HG03457 (cell line): Measurements from ENCODE around the gene UGT1A5.
"Not testable (repeated sequence)": the region's sequence is repeated elsewhere in the genome, so short reads cannot be mapped to it uniquely, and the experiment has no call there.

Source experiments
- ATAC-seq: cut with Tn5 transposase; IDR thresholded peaks from one replicate; pipeline ENCODE4 v1.9.1; 2021; ENCODE audit warnings: moderate number of reproducible peaks; ENCODE audit not compliant: unreplicated experiment

The UGT1A5 gene

DNA sequence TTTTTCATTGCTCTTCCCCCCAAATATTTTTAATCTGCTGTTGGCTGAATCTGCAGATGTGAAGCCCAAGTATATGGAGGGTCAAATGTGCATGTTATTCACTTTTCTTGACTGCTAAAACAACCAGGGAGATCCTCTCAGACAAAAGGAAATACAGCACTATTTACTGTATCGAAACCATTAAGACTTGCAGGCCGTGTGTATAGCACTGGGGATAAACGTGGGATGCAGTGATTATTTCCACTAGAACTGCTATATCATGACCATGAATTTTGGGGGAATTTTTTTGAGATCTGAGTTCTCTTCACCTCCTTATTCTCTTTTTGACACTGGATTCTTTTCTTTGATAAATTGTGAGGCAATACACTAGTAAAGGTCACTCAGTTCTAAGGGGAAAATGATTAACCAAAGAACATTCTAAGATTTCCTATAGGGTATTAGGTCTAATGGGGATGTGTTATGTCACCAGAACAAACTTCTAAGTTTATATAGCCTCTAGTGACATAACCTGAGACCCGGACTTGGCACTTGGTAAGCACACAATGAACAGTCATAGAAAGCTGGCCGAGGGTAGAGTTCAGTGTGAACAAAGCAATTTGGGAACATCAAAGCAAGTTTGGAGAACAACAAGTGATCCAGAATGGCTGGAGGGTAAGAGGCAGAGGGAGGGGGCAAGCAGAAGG, 32.5 kb downstream of the UGT1A5 start:
- no peak for ATAC-seq

DNA sequence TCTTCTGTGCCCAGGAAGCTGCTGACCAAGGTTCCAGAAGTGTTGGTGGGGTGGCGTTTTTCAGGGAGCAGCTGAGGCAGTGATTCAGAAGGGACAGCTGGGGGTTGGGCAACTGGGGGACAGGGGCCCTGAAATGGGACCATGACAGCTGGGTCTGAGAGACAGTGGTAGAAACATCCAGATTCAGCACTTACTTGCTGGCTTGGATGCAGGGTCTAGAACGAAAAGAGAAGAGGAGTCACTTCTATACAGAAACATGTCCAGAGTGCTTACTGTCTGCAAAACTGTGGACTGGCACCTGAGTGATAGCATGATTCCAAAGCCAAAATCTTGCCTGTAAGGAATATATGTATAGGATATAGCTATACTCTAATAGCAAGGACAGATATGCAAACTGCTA, 33.1 kb downstream of the UGT1A5 start:
- ATAC-seq = not testable (repeated sequence)

DNA sequence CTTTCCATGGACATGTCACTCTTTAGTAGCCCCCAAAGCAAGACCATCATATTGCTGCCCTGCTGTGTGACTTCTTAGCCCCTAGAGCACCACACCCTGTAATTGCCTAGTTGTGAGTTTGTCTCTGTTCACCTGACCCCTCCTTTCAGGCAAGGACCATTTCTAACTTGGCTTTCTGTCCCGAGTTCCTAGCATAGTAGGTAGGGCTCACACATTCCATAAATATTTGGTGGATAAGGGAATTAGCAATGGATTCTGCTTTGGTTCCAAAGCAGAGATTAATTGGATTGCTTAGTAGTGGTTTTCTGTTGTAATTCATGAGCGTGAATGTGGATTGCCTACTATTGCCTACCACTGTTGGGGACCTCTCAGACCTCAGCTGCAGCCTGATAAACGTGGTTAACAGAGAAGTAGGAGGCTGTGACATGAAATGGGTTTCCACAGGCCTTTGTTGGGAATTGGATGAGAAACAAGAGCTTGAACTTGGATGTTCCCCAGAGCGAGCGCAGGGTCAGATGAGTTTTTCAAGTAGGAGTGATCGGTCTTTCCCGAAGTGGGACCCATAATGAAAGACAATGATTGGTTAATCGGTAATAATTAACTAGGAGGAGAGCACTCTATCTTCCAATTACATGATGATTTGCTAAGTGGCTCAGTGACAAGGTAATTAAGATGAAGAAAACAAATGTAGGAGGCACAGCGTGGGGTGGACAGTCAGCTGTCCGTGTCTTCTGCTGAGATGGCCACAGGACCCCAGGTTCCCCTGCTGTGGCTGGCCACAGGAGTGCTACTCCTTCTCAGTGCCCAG, 34.0 kb downstream of the UGT1A5 start:
- ATAC-seq = no peak

DNA sequence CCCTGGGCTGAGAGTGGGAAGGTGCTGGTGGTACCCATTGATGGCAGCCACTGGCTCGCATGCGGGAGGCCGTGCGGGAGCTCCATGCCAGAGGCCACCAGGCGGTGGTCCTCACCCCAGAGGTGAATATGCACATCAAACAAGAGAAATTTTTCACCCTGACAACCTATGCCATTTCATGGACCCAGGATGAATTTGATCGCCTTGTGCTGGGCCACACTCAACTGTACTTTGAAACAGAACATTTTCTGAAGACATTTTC, 34.5 kb downstream of the UGT1A5 start:
- ATAC-seq = no peak

DNA sequence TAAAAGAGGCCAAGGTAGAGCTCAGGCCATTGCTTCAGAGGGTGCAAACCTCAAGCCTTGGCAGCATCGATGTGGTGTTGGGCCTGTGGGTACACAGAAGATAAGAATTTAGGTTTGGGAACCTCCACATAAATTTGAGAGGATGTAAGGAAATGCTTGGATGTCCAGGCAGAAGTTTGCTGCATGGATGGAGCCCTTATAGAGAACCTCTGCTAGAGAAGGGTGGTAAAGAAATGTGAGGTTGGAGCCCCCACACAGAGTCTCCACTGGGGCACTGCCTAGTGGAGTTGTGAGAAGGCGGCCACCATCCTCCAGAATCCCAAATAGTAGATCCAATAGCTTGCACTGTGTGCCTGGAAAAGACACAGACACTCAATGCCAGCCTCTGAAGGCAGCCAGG, 38.0 kb downstream of the UGT1A5 start:
- ATAC-seq = not testable (repeated sequence)

DNA sequence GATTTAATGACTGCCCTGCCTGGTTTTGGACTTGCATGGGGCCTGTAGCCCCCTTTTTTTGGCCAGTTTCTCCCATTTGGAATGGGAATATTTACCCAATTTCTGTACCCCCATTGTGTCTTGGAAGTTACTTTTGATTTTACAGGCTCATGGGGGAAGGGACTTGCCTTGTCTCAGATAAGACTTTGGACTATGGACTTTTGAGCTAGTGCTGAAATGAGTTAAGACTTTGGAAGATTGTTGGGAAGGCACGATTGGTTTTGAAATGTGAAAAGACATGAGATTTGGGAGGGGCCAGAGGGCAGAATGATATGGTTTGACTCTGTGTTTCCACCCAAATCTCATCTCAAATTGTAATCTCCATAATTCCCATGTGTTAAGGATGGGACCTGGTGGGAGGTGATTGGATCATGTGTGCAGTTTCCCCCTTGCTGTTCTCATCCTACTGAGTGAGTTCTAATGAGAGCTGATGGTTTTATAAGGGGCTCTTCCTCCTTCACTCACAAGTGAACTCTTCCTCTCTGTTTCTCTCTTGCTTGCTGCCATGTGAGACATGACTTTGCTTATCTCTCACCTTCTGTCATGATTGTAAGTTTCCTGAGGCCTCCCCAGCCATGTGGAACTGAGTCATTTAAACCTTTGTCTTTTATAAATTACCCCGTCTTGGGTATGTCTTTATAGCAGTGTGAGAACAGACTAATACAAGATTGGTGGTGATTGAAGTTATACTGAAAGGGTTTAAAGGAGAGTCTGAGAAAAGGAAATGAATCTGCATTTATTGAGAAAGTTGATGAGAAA, 38.7 kb downstream of the UGT1A5 start:
- not testable (repeated sequence) for ATAC-seq

DNA sequence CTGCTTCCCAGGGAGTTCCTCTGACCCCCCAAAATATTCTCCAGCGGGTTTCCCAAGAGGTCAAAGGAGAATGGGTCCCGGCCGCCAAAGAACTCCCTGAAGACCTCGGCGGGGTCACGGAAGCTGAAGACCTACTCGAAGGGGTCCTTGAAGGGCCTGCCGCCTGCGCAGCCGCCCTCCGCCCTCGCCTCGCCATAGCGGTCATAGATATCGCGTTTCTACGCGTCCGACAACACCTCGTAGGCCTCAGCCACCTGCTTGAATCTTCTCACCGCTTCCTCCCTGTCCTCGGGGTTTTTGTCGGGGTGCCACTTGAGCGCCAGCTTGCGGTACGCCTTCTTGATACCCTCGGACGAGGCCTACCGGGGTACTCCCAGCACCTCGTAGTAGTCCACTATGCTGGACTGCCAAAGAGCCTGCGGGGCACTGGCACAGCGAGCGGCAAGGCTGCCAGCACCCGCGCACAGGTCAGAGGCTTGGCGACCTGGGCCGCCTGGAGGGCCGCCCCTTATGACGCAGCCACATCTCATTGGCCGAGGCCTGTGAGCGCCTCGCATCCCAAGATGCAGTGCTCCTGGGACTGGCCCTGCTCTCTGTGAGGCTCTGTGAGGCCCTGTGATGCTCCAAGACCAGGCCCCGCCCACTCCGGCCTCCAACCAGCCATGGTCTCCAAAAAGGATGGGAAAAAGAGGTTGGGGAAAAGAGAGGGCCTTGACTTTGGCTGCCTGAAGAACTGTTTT, 42.3 kb downstream of the UGT1A5 start:
- ATAC-seq = no peak

DNA sequence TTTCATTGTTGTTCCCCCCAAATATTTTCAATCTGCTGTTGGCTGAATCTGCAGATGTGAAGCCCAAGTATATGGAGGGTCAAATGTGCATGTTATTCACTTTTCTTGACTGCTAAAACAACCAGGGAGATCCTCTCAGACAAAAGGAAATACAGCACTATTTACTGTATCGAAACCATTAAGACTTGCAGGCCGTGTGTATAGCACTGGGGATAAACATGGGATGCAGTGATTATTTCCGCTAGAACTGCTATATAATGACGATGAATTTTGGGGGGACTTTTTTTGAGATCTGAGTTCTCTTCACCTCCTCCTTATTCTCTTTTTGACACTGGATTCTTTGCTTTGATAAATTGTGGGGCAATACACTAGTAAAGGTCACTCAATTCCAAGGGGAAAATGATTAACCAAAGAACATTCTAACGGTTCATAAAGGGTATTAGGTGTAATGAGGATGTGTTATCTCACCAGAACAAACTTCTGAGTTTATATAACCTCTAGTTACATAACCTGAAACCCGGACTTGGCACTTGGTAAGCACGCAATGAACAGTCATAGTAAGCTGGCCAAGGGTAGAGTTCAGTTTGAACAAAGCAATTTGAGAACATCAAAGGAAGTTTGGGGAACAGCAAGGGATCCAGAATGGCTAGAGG, 43.8 kb downstream of the UGT1A5 start:
- no peak for ATAC-seq

DNA sequence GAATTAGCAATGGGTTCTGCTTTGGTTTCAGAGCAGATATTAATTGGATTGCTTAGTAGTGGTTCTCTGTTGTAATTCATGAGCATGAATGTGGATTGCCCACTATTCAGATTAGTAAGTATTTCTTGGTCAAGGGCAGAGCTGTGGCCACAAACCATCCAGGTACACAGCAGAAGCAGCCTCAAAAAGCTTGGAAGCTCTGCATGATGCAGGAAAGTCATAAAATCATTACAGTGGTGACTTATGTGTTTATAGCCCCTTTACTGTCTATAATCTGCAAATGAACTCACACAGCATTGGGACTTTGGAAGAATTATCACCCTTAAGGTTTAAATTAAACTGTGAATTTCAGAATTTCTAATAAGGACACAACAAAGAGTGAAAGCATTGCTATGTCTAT, 45.4 kb downstream of the UGT1A5 start:
- no peak for ATAC-seq

DNA sequence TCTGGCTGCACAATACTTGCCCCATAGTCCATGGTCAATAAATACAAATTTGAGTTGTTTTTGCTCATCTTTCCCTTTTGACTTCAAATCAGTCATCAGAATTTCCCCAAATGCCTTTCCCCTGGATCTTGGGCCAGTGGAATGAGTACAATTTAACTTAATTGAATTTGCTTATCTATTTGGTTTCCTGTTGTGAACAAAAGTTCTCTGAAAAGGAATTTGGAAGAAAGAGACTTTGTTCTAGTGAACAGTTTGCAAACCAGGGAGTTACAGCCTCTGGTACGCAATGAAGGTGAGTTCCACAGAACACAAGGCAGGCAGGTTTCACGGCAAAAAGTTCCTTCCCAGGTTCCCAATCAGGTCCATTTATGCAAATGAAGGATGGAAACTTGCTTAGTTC, 46.1 kb downstream of the UGT1A5 start:
- ATAC-seq = no peak

DNA sequence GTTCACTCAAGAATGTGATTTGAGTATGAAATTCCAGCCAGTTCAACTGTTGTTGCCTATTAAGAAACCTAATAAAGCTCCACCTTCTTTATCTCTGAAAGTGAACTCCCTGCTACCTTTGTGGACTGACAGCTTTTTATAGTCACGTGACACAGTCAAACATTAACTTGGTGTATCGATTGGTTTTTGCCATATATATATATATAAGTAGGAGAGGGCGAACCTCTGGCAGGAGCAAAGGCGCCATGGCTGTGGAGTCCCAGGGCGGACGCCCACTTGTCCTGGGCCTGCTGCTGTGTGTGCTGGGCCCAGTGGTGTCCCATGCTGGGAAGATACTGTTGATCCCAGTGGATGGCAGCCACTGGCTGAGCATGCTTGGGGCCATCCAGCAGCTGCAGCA, 47.3 kb downstream of the UGT1A5 start, which contains the start of gene UGT1A1:
Gene UGT1A1, plus strand, starts transcription at position 228 of the 400 bp plus-strand sequence. Its CDS starts 18 bp downstream, at position 246.
- no peak for ATAC-seq

DNA sequence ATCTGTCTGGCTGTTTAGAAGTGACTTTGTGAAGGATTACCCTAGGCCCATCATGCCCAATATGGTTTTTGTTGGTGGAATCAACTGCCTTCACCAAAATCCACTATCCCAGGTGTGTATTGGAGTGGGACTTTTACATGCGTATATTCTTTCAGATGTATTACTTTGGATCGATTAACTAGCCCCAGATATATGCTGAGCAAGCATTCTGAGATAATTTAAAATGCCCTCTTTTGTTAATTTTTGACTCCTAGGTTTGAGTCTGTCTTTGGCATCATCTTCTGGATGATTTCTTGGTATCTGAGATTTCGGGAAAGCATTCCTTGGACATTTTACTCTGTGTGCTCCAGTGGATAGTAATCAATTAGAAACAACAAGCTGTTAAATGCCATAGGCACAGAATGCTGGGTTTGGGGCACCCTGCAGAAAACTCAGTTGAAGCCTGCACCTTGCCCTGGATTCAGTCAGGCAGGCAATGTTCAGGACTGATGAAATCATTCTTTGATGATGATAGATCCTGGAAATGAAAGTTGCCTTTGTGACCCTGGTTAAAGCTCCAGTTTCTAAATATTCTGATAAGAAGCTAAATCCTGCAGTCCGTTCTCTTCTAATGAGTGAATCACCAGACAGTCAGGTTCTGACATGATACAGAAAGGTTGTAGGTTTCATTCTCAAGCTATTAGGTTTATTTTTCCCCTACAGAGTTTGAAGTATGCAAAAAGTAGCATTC, 48.5 kb downstream of the UGT1A5 start:
- no peak for ATAC-seq

DNA sequence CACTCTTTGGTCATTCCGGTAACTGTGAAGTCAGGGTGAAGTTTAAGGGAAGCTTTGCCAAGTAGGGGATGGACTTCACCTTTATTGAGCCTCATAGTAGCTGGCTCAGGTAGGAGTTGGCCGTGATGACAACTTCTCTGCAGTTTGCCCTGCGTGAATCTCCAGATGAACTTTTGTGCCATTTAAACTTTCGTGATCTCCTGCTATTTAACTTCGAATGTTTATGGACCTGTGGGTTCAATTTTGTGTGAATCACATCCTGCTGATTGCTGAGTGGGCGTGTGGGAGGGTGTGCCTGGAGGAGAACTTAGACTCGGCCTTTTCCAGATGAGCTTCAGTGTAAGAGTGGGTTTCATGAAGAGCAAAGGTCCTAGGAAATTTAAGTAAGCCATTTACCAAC, 51.6 kb downstream of the UGT1A5 start:
- ATAC-seq = no peak

DNA sequence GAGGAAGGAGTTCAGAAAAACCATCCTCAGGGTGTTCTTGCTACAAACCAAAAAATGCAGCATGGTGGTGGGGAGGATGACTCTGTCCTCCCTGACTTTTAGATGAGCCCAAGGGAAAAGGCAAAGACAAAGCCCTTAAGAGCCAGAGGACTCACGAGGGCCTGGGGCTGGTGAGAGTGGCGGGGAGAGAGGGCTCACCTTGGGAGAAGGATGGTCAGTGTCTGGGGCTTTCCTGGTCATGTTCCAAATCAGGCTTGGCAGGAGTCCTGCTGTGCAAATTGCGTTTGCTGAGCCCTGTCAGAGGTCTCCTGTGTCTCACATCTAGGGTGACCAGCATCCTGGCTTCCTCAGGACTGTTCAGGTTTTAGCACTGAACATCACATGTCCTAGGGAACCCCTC, 52.1 kb downstream of the UGT1A5 start:
- no peak for ATAC-seq

DNA sequence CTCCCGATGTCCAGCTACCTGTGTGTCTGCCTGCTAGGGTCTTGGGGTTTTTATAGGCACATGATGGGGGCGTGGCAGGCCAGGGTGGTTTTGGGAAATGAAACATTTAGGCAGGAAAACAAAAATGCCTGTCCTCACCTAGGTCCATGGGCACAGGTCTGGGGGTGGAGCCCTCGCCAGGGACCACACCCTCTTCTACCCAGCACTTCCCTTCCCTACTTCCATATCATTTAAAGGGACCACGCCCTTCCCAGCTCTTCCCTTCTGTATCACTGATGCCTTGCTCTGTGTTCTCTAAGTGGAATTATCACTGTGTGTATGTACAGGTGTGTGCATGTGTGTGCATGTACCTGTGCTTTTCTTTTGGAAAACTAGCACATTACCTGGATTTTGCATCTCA, 53.7 kb downstream of the UGT1A5 start:
- no peak for ATAC-seq

DNA sequence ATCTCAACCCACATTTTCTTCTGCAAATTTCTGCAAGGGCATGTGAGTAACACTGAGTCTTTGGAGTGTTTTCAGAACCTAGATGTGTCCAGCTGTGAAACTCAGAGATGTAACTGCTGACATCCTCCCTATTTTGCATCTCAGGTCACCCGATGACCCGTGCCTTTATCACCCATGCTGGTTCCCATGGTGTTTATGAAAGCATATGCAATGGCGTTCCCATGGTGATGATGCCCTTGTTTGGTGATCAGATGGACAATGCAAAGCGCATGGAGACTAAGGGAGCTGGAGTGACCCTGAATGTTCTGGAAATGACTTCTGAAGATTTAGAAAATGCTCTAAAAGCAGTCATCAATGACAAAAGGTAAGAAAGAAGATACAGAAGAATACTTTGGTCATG, 55.4 kb downstream of the UGT1A5 start:
- ATAC-seq = no peak

DNA sequence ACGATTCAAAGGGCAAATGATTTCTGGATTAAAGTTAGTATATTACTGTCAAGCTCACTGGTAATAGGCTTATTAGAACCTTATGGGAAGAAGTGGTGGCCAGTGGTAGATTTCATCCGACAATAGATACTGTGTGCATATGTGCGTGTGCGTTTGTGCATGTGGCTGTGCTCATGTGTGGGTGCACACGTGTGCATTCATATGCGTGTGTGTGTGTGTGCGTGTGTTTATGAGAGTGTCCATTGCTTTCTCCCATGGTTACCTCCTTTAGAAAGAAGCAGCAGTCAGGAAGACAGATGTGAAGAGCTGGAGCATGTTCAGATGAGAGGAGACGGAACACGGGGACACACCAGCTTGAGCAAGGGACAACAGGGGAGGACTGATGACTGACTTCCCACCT, 56.6 kb downstream of the UGT1A5 start:
- no peak for ATAC-seq

DNA sequence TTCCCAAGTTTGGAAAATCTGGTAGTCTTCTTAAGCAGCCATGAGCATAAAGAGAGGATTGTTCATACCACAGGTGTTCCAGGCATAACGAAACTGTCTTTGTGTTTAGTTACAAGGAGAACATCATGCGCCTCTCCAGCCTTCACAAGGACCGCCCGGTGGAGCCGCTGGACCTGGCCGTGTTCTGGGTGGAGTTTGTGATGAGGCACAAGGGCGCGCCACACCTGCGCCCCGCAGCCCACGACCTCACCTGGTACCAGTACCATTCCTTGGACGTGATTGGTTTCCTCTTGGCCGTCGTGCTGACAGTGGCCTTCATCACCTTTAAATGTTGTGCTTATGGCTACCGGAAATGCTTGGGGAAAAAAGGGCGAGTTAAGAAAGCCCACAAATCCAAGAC, 59.4 kb downstream of the UGT1A5 start:
- no peak for ATAC-seq

DNA sequence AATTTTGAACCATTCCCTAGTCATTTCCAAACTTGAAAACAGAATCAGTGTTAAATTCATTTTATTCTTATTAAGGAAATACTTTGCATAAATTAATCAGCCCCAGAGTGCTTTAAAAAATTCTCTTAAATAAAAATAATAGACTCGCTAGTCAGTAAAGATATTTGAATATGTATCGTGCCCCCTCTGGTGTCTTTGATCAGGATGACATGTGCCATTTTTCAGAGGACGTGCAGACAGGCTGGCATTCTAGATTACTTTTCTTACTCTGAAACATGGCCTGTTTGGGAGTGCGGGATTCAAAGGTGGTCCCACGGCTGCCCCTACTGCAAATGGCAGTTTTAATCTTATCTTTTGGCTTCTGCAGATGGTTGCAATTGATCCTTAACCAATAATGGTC, 59.9 kb downstream of the UGT1A5 start:
- ATAC-seq = no peak

DNA sequence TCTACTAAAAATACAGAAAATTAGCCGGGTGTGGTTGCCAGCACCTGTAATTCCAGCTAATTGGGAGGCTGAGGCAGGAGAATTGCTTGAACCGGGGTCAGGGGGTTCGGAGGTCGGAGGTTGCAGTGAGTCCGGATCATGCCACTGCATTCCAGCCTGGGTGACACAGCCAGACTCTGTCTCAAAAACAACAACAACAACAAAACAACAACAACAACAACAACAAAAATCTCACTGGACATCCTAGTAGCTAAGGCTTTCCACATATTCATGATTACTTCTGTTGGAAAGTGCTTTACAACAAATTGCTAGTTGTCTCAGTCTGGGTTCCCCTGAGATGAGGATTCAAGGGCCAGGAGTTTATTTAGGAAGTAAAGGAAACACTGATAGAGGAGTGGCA, 61.1 kb downstream of the UGT1A5 start:
- ATAC-seq = no peak
